Choroid plexus epithelial cell (primary cell): ENCODE measurements around the gene KCNQ5.

Source experiments
- DNase-seq: peaks from one replicate; pipeline ENCODE4 v3.0.0-alpha.2; 2010; ENCODE audit warnings: low read depth
- H3K4me3 ChIP-seq: 2 replicates; pipeline ENCODE4 v1.5.1; 2011; ENCODE audit warnings: low read depth, mild to moderate bottlenecking, control low read depth, low read length, moderate library complexity
- TF ChIP-seq, protein P1 (sequence below): conservative IDR thresholded peaks from 2 replicates; pipeline ENCODE4 v1.5.1; 2011; ENCODE audit warnings: low read depth, mild to moderate bottlenecking, control low read depth, inconsistent platforms, low read length, moderate library complexity

KCNQ5 gene

GRCh38 chr6:72869621-72870020 lies 247.8 kb downstream of the KCNQ5 start:
- no peak overlapping the region for H3K4me3 ChIP-seq
- no peak for DNase-seq
- TF ChIP-seq, protein P1, sequence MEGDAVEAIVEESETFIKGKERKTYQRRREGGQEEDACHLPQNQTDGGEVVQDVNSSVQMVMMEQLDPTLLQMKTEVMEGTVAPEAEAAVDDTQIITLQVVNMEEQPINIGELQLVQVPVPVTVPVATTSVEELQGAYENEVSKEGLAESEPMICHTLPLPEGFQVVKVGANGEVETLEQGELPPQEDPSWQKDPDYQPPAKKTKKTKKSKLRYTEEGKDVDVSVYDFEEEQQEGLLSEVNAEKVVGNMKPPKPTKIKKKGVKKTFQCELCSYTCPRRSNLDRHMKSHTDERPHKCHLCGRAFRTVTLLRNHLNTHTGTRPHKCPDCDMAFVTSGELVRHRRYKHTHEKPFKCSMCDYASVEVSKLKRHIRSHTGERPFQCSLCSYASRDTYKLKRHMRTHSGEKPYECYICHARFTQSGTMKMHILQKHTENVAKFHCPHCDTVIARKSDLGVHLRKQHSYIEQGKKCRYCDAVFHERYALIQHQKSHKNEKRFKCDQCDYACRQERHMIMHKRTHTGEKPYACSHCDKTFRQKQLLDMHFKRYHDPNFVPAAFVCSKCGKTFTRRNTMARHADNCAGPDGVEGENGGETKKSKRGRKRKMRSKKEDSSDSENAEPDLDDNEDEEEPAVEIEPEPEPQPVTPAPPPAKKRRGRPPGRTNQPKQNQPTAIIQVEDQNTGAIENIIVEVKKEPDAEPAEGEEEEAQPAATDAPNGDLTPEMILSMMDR: no peak

GRCh38 chr6:72873433-72873832 lies 251.6 kb downstream of the KCNQ5 start:
- TF ChIP-seq, protein P1: no peak
- no peak overlapping the region for H3K4me3 ChIP-seq
- DNase-seq: no peak

GRCh38 chr6:72876256-72876655 lies 254.4 kb downstream of the KCNQ5 start:
- DNase-seq: no peak
- H3K4me3 ChIP-seq: no peak overlapping the region
- TF ChIP-seq, protein P1: no peak

DNA sequence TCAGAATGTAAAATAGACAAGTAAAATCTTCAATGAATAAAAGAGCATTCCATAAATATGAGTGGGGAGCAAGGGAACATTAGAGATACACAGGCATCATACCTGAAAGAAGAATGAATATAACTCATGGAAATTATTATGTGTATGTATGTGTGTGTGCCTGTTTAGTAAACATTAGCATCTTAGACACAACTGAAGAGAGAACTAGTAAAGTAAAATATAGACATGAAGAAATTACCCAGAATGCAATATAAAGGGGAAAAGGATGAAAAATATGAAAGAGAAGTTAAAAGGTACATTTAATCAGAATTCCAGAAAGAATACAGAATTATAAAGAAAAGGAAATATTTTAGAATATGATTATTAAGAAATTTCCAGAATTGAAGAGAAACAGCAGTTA lies 264.3 kb downstream of the KCNQ5 start:
- TF ChIP-seq, protein P1: no peak
- no peak for DNase-seq
- no peak overlapping the region for H3K4me3 ChIP-seq

GRCh38 chr6:72890233-72890632 lies 268.4 kb downstream of the KCNQ5 start:
- no peak for DNase-seq
- TF ChIP-seq, protein P1: no peak
- H3K4me3 ChIP-seq: no peak overlapping the region

GRCh38 chr6:72890671-72891070 lies 268.8 kb downstream of the KCNQ5 start:
- no peak for DNase-seq
- TF ChIP-seq, protein P1: no peak
- no peak overlapping the region for H3K4me3 ChIP-seq

DNA sequence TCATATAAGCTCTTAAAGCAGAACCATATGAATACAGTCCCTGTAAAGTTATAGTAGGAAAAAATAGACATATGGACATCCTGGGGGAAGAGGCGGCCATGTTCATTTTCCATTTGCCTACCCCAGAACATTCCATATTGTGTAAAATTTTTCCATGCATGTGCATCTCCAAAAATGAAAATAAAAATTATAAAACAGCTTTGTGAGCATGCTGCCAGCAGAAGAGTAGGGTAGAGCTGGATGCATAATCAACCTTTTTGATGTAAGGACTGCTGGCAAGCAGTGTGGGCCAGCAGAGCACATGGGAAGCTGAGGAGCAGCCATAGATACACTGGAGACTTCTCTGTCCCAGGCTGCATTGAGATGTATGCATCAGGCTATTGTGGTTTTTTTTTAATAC lies 271.0 kb downstream of the KCNQ5 start:
- no peak overlapping the region for H3K4me3 ChIP-seq
- DNase-seq: no peak
- TF ChIP-seq, protein P1: no peak
